Neuron (in vitro differentiated cells): Measurements from ENCODE around the gene NUDCD2.
"Not testable (repeated sequence)": the region's sequence is repeated elsewhere in the genome, so short reads cannot be mapped to it uniquely, and the experiment has no call there.

Experiments
- H2AFZ ChIP-seq: one replicate; pipeline ENCODE4 v1.6.1; 2013; ENCODE audit warnings: low read depth, mild to moderate bottlenecking, inconsistent platforms, low read length, moderate library complexity
- H3K27me3 ChIP-seq: one replicate; pipeline ENCODE4 v1.6.1; 2013; ENCODE audit warnings: low read length; ENCODE audit not compliant: insufficient read depth
- H3K36me3 ChIP-seq: one replicate; pipeline ENCODE4 v1.6.1; 2013; ENCODE audit warnings: low read length; ENCODE audit not compliant: insufficient read depth
- H3K4me1 ChIP-seq: one replicate; pipeline ENCODE4 v1.6.1; 2013; ENCODE audit warnings: low read length; ENCODE audit not compliant: insufficient read depth
- H3K4me3 ChIP-seq: 2 replicates; pipeline ENCODE4 v1.5.1; 2013; ENCODE audit warnings: mild to moderate bottlenecking, low read length, moderate library complexity
- H3K9me3 ChIP-seq: one replicate; pipeline ENCODE4 v1.6.1; 2013; ENCODE audit warnings: low read length

The NUDCD2 gene

DNA sequence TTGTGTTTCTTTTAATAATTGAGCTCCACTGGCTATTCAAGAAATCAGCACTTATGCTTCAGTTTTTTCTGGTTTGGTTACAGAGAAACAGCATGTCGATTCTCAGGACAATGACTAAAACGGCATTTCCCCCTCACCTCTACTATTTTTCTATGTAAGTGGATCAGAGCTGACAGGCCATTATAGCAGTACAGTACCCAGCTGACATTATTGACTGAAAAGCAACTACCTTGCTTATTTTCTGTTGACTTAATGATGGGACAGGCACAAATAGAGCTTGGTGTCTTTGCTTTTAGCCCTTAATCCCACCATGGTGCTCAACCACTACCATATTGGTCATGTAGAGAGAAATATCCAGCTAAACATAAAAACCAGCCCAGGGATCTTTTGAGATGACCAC lies 57.9 kb downstream of the NUDCD2 start:
- Histone ChIP-seq H3K27me3 (no peaks in the 10 kb centered on the region), H3K9me3 (no peaks in the 10 kb centered on the region), H3K4me1 (no peaks in the 10 kb centered on the region), H3K36me3 (no peaks in the 10 kb centered on the region), H2AFZ (no peak overlapping the region), H3K4me3 (no peak overlapping the region)

DNA sequence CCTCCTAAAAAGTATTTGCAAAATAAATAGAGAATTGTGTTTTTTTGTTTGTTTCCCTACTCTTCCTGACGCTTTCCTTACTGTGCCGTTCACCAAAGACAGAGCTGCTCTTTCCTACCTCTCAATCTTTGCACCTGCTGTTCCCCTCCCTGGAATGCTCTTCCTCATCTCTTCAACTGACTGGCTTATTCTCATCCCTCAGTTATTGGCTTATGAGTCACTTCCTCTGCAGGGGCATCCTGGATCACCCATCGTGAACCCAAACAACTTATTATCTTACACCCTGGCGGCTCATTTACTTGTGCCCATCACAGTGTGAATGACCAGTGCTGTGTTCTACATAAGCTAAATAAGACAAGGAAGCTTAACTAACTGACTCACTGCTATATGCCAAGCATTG lies 58.6 kb downstream of the NUDCD2 start:
- no peaks in the 10 kb centered on the region for H3K27me3 ChIP-seq
- H3K4me3 ChIP-seq: no peak overlapping the region
- H2AFZ ChIP-seq: no peak overlapping the region
- no peaks in the 10 kb centered on the region for H3K4me1 ChIP-seq
- no peaks in the 10 kb centered on the region for H3K9me3 ChIP-seq
- H3K36me3 ChIP-seq: no peaks in the 10 kb centered on the region

DNA sequence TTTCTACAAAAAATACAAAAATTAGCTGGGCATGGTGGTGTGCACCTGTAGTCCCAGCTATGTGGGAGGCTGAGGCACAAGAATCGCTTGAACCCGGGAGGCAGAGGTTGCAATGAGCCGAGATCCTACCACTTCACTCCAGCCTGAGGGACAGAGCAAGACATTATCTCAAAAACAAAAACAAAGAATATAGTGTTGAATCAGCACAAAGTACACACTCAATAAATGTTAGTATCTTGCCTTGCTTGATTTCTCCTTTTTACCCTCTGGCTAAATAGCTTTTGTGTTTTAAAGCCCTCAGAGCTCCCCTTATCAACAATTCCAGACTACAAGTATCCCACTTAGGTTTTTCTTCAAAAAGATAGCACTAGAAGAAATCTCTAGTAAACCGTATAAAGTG lies 60.0 kb downstream of the NUDCD2 start:
- Histone ChIP-seq H3K36me3 (no peaks in the 10 kb centered on the region), H2AFZ (no peak overlapping the region), H3K27me3 (no peaks in the 10 kb centered on the region), H3K9me3 (no peaks in the 10 kb centered on the region), H3K4me3 (no peak overlapping the region), H3K4me1 (no peaks in the 10 kb centered on the region)

DNA sequence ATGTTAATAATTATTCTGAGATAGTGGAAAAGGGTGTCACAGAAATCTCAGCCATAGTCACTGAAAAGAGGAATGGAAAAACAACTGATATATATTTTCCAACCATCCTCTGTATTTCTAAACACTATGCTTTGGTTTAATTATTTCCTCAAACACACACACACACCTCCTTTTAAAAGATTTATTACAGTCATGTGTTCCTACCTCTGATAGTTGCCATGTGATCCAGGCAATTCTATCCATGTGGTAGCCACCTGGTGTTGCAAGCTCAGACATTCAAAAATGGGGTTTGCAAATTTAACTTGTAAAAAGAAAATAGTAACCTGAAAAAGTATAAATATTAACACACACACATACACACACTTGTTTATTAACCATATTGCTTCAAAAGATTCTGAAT lies 62.5 kb downstream of the NUDCD2 start:
- Histone ChIP-seq H3K4me3 (no peak overlapping the region), H3K36me3 (no peaks in the 10 kb centered on the region), H2AFZ (no peak overlapping the region), H3K4me1 (no peaks in the 10 kb centered on the region), H3K27me3 (no peaks in the 10 kb centered on the region), H3K9me3 (no peaks in the 10 kb centered on the region)

DNA sequence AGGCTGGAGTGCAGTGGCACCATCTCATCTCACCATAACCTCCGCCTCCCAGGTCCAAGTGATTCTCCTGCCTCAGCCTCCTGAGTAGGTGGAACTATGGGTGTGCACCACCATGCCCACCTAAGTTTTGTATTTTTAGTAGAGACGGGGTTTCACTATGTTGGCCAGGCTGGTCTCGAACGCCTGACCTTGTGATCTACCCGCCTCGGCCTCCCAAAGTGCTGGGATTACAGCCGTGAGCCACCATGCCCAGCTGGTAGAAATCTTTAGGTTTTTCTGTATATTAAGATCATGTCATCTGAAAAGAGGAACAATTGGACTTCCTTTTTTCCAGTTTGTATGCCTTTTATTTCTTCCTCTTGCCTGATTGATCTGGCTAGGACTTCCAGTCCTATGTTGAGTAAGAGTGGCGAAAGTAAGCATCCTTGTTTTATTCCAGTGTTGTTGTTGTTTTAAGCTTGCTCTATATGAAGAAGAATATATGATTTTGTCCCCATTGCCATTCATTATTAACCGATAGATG lies 63.0 kb downstream of the NUDCD2 start:
- H3K36me3 ChIP-seq, H2AFZ ChIP-seq, H3K9me3 ChIP-seq, H3K27me3 ChIP-seq, H3K4me3 ChIP-seq, H3K4me1 ChIP-seq: not testable (repeated sequence)
